HEK293 (cell line): ENCODE results near the gene NR2F2.
A peak's percentile ranks its signal among the peaks of the same experiment; 100 is the strongest.

Experiments used
- CTCF ChIA-PET: fragments of 350-600 bp; formaldehyde crosslinking; extraction: SDS; loops from one replicate; lab custom pipeline; 2021; ENCODE audit warnings: antibody characterized with exemption; lab: Yijun Ruan, JAX
- POLR2A ChIA-PET: fragments of 300-600 bp; formaldehyde crosslinking; extraction: SDS; loops from one replicate; lab custom pipeline; 2020; ENCODE audit warnings: antibody characterized with exemption, inconsistent platforms; lab: Yijun Ruan, JAX
- H3K27ac ChIP-seq: fragments of 200-500 bp; sonication (Bioruptor generic); 2 replicates; pipeline ENCODE4 v1.5.1; 2014; ENCODE audit warnings: low read depth, low read length, control low read depth, inconsistent platforms; ENCODE audit errors: extremely low read depth
- H3K36me3 ChIP-seq, 2 experiments: fragments of 200-500 bp in 1 of 2; sonication (Bioruptor generic) in 1 of 2; 1 replicate in 1 of 2; 2 replicates in 1 of 2; pipeline ENCODE4 v1.5.1; 2014 to 2017; ENCODE audit warnings: inconsistent platforms in 2 of 2, low read length in 2 of 2; ENCODE audit not compliant: control insufficient read depth in 2 of 2, insufficient read depth in 1 of 2
- H3K4me1 ChIP-seq: fragments of 200-500 bp; sonication (Bioruptor generic); 2 replicates; pipeline ENCODE4 v1.5.1; 2014; ENCODE audit warnings: mild to moderate bottlenecking, low read length, inconsistent platforms; ENCODE audit not compliant: control insufficient read depth, insufficient read depth
- H3K4me3 ChIP-seq: 2 replicates; pipeline ENCODE4 v1.5.1; 2011; ENCODE audit warnings: low read depth, mild to moderate bottlenecking, control low read depth, low read length, moderate library complexity
- H3K9me3 ChIP-seq: fragments of 200-500 bp; sonication (Bioruptor generic); 2 replicates; pipeline ENCODE4 v1.5.1; 2014; ENCODE audit warnings: low read depth, low read length, inconsistent platforms; ENCODE audit not compliant: control insufficient read depth, insufficient read depth
- GLIS2 ChIP-seq: fragments of 450-650 bp; formaldehyde crosslinking; IDR thresholded peaks from 2 replicates; pipeline ENCODE4 v1.5.1; 2016; ENCODE audit warnings: missing biosample characterization, missing genetic modification characterization
- MEIS1 ChIP-seq: sonication (generic); formaldehyde crosslinking; IDR thresholded peaks from 2 replicates; pipeline ENCODE4 v1.8.1; 2022; ENCODE audit warnings: missing genetic modification reagents, mild to moderate bottlenecking, borderline replicate concordance
- SCRT2 ChIP-seq: fragments of 450-650 bp; formaldehyde crosslinking; IDR thresholded peaks from 2 replicates; pipeline ENCODE4 v1.5.1; 2016; ENCODE audit warnings: missing biosample characterization, missing genetic modification characterization
- SP7 ChIP-seq: fragments of 450-650 bp; formaldehyde crosslinking; IDR thresholded peaks from 2 replicates; pipeline ENCODE4 v1.5.1; 2016; ENCODE audit warnings: missing biosample characterization, missing genetic modification characterization
- ZBTB17 ChIP-seq: fragments of 450-650 bp; formaldehyde crosslinking; IDR thresholded peaks from 2 replicates; pipeline ENCODE4 v1.5.1; 2016; ENCODE audit warnings: missing biosample characterization, missing genetic modification characterization
- ZBTB20 ChIP-seq: fragments of 450-650 bp; formaldehyde crosslinking; IDR thresholded peaks from 2 replicates; pipeline ENCODE4 v1.5.1; 2016; ENCODE audit warnings: missing biosample characterization, missing genetic modification characterization
- ZBTB21 ChIP-seq: fragments of 450-650 bp; formaldehyde crosslinking; IDR thresholded peaks from 2 replicates; pipeline ENCODE4 v1.5.1; 2017; ENCODE audit warnings: missing biosample characterization, missing genetic modification characterization
- ZBTB8A ChIP-seq: fragments of 450-650 bp; formaldehyde crosslinking; IDR thresholded peaks from 2 replicates; pipeline ENCODE4 v1.5.1; 2016; ENCODE audit warnings: missing biosample characterization, missing genetic modification characterization
- ZEB2 ChIP-seq: fragments of 450-650 bp; formaldehyde crosslinking; IDR thresholded peaks from 2 replicates; pipeline ENCODE4 v1.5.1; 2016; ENCODE audit warnings: missing biosample characterization, missing genetic modification characterization
- ZNF174 ChIP-seq: fragments of 450-650 bp; formaldehyde crosslinking; IDR thresholded peaks from 2 replicates; pipeline ENCODE4 v1.5.0; 2017; ENCODE audit warnings: missing biosample characterization, mild to moderate bottlenecking, missing genetic modification characterization
- ZNF2 ChIP-seq: fragments of 450-650 bp; formaldehyde crosslinking; IDR thresholded peaks from 2 replicates; pipeline ENCODE4 v1.5.1; 2016; ENCODE audit warnings: missing biosample characterization, missing genetic modification characterization
- ZNF394 ChIP-seq: fragments of 450-650 bp; formaldehyde crosslinking; IDR thresholded peaks from 2 replicates; pipeline ENCODE4 v1.5.1; 2016; ENCODE audit warnings: missing biosample characterization, missing genetic modification characterization, mild to moderate bottlenecking, moderate library complexity, borderline replicate concordance
- ZNF501 ChIP-seq: fragments of 450-650 bp; formaldehyde crosslinking; IDR thresholded peaks from 2 replicates; pipeline ENCODE4 v1.5.1; 2016; ENCODE audit warnings: missing biosample characterization, missing genetic modification characterization
- ZNF555 ChIP-seq: fragments of 450-650 bp; formaldehyde crosslinking; conservative IDR thresholded peaks from 2 replicates; pipeline ENCODE4 v1.5.1; 2017; ENCODE audit warnings: missing biosample characterization, mild to moderate bottlenecking, missing genetic modification characterization, inconsistent platforms
- ZNF600 ChIP-seq: fragments of 450-650 bp; formaldehyde crosslinking; IDR thresholded peaks from 2 replicates; pipeline ENCODE4 v1.5.1; 2016; ENCODE audit warnings: missing biosample characterization, missing genetic modification characterization
- ZNF621 ChIP-seq: fragments of 450-650 bp; formaldehyde crosslinking; IDR thresholded peaks from 2 replicates; pipeline ENCODE4 v1.5.1; 2017; ENCODE audit warnings: missing biosample characterization, missing genetic modification characterization
- TF ChIP-seq, protein P1 (sequence below): fragments of 450-650 bp; formaldehyde crosslinking; IDR thresholded peaks from 2 replicates; pipeline ENCODE4 v1.5.1; 2016; ENCODE audit warnings: missing biosample characterization, missing genetic modification characterization, borderline replicate concordance
- TF ChIP-seq, protein P2 (sequence below): fragments of 450-650 bp; formaldehyde crosslinking; IDR thresholded peaks from 2 replicates; pipeline ENCODE4 v1.5.1; 2016; ENCODE audit warnings: missing biosample characterization, missing genetic modification characterization
- TF ChIP-seq, protein P3 (sequence below): fragments of 450-650 bp; formaldehyde crosslinking; optimal IDR thresholded peaks from 2 replicates; pipeline ENCODE3; 2016; ENCODE audit warnings: missing biosample characterization, mild to moderate bottlenecking, missing genetic modification characterization
- TF ChIP-seq, protein P4 (sequence below): fragments of 450-650 bp; formaldehyde crosslinking; IDR thresholded peaks from 2 replicates; pipeline ENCODE4 v1.5.1; 2016; ENCODE audit warnings: missing biosample characterization, missing genetic modification characterization
- TF ChIP-seq, protein P5 (sequence below): fragments of 450-650 bp; formaldehyde crosslinking; IDR thresholded peaks from 2 replicates; pipeline ENCODE4 v1.5.1; 2016; ENCODE audit warnings: missing biosample characterization, missing genetic modification characterization
- TF ChIP-seq, protein P6 (sequence below): fragments of 450-650 bp; formaldehyde crosslinking; IDR thresholded peaks from 2 replicates; pipeline ENCODE4 v1.5.1; 2016; ENCODE audit warnings: missing biosample characterization, missing genetic modification characterization

The NR2F2 gene

DNA sequence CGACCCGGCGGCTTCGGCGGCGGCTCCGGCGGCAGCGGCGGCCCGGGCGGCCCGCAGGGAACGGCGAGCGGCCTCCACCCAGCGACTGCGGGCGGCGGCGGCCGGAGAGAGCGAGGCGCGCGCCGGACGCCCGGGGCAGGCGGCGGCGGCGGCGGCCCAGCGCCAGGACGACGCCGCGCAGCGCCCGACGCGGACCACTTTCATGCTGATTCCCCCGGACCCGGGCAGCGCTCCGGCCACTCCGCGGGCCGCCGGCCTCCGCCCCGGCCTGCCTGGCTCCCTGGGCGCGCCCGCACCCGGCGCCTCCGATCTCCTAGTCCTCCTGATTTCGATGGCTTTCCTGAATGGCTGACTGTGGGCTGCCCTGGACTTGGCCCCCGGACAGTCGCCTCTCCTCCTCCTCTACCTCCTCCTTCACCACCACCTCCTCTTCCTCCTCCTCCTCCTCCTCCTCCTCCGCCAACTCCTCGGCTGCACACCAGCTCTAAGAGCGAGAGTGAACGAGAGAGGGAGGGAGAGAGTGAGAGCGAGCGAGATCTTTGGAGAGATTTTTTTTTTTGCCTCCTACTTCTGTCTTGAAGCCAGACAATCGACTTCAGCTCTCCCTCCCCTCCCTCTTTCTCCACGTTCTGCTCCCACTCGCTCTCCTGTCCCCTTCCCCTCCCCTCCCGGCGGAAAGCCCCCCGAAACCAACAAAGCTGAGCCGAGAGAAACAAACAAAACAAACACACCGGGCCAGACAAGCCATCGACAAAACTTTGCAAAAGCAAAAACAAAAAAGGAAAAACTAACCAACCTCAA is 844 bp downstream of the NR2F2 start (continued):
- TF ChIP-seq, protein P1, sequence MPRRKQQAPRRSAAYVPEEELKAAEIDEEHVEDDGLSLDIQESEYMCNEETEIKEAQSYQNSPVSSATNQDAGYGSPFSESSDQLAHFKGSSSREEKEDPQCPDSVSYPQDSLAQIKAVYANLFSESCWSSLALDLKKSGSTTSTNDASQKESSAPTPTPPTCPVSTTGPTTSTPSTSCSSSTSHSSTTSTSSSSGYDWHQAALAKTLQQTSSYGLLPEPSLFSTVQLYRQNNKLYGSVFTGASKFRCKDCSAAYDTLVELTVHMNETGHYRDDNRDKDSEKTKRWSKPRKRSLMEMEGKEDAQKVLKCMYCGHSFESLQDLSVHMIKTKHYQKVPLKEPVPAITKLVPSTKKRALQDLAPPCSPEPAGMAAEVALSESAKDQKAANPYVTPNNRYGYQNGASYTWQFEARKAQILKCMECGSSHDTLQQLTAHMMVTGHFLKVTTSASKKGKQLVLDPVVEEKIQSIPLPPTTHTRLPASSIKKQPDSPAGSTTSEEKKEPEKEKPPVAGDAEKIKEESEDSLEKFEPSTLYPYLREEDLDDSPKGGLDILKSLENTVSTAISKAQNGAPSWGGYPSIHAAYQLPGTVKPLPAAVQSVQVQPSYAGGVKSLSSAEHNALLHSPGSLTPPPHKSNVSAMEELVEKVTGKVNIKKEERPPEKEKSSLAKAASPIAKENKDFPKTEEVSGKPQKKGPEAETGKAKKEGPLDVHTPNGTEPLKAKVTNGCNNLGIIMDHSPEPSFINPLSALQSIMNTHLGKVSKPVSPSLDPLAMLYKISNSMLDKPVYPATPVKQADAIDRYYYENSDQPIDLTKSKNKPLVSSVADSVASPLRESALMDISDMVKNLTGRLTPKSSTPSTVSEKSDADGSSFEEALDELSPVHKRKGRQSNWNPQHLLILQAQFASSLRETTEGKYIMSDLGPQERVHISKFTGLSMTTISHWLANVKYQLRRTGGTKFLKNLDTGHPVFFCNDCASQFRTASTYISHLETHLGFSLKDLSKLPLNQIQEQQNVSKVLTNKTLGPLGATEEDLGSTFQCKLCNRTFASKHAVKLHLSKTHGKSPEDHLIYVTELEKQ = no peak
- TF ChIP-seq ZNF621 = no peak
- no peak for TF ChIP-seq ZNF555 (tag by site-specific recombination)
- TF ChIP-seq, protein P2, sequence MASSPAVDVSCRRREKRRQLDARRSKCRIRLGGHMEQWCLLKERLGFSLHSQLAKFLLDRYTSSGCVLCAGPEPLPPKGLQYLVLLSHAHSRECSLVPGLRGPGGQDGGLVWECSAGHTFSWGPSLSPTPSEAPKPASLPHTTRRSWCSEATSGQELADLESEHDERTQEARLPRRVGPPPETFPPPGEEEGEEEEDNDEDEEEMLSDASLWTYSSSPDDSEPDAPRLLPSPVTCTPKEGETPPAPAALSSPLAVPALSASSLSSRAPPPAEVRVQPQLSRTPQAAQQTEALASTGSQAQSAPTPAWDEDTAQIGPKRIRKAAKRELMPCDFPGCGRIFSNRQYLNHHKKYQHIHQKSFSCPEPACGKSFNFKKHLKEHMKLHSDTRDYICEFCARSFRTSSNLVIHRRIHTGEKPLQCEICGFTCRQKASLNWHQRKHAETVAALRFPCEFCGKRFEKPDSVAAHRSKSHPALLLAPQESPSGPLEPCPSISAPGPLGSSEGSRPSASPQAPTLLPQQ (tag by site-specific recombination) = no peak
- TF ChIP-seq, all 188 proteins: peak for 22

DNA sequence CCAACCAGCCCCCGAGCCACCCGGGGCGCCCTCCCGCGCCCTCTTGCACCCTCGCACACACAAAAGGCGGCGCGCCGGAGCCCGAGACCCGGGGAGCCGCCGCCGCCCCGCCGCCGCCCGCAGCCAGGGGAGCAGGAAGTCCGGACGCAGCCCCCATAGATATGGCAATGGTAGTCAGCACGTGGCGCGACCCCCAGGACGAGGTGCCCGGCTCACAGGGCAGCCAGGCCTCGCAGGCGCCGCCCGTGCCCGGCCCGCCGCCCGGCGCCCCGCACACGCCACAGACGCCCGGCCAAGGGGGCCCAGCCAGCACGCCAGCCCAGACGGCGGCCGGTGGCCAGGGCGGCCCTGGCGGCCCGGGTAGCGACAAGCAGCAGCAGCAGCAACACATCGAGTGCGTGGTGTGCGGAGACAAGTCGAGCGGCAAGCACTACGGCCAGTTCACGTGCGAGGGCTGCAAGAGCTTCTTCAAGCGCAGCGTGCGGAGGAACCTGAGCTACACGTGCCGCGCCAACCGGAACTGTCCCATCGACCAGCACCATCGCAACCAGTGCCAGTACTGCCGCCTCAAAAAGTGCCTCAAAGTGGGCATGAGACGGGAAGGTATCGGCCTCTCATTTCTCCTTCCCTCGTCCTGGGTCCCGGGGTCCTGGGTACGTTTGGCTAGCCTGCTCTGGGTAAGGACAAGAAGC is 1.6 kb downstream of the NR2F2 start:
- ChIA-PET POLR2A (interaction anchor here (1.2 to 3.4 kb wide), 2 partner anchors 8 to 285 kb away, joined by 6 to 42 read pairs; no protein-coding TSS in a partner anchor), CTCF (interaction anchor here (0.7 to 0.8 kb wide), 2 partner anchors 240 to 261 kb away, joined by 3 read pairs; no protein-coding TSS in a partner anchor)
- H3K9me3 ChIP-seq = no peaks in the 10 kb centered on the region
- H3K27ac ChIP-seq = peak overlapping the region; percentile 99
- peak overlapping the region; percentile 86 for H3K4me3 ChIP-seq
- TF ChIP-seq ZBTB17 (peak; percentile 48), ZEB2 (tag by site-specific recombination) (peak; percentile 19), ZNF600 (tag by site-specific recombination) (peak; percentile 25; the same call in 1 of the 2 replicates), ZNF2 (tag by site-specific recombination) (peak; percentile 43; the same call in 1 of the 2 replicates), SP7 (tag by site-specific recombination) (0 out of 2 replicates have a peak, but pooled peaks have one; percentile 17), ZNF501 (peak; percentile 80), ZBTB21 (tag by site-specific recombination) (no peak), ZBTB20 (tag by site-specific recombination) (peak; percentile 24; the same call in 1 of the 2 replicates), ZNF394 (no peak), ZBTB8A (tag by site-specific recombination) (peak; percentile 65), SCRT2 (tag by site-specific recombination) (0 out of 2 replicates have a peak, but pooled peaks have one; percentile 44), MEIS1 (CRISPR knock-in tag) (0 out of 2 replicates have a peak, but pooled peaks have one; percentile 35), ZNF174 (tag by site-specific recombination) (no peak), GLIS2 (tag by site-specific recombination) (peak; percentile 51; the same call in 1 of the 2 replicates)
- TF ChIP-seq, protein P3, sequence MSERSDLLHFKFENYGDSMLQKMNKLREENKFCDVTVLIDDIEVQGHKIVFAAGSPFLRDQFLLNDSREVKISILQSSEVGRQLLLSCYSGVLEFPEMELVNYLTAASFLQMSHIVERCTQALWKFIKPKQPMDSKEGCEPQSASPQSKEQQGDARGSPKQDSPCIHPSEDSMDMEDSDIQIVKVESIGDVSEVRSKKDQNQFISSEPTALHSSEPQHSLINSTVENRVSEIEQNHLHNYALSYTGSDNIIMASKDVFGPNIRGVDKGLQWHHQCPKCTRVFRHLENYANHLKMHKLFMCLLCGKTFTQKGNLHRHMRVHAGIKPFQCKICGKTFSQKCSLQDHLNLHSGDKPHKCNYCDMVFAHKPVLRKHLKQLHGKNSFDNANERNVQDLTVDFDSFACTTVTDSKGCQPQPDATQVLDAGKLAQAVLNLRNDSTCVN (tag by site-specific recombination) = peak; percentile 39
- TF ChIP-seq, protein P4, sequence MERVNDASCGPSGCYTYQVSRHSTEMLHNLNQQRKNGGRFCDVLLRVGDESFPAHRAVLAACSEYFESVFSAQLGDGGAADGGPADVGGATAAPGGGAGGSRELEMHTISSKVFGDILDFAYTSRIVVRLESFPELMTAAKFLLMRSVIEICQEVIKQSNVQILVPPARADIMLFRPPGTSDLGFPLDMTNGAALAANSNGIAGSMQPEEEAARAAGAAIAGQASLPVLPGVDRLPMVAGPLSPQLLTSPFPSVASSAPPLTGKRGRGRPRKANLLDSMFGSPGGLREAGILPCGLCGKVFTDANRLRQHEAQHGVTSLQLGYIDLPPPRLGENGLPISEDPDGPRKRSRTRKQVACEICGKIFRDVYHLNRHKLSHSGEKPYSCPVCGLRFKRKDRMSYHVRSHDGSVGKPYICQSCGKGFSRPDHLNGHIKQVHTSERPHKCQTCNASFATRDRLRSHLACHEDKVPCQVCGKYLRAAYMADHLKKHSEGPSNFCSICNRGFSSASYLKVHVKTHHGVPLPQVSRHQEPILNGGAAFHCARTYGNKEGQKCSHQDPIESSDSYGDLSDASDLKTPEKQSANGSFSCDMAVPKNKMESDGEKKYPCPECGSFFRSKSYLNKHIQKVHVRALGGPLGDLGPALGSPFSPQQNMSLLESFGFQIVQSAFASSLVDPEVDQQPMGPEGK (tag by site-specific recombination) = no peak; the same call in 1 of the 2 replicates
- TF ChIP-seq, protein P5, sequence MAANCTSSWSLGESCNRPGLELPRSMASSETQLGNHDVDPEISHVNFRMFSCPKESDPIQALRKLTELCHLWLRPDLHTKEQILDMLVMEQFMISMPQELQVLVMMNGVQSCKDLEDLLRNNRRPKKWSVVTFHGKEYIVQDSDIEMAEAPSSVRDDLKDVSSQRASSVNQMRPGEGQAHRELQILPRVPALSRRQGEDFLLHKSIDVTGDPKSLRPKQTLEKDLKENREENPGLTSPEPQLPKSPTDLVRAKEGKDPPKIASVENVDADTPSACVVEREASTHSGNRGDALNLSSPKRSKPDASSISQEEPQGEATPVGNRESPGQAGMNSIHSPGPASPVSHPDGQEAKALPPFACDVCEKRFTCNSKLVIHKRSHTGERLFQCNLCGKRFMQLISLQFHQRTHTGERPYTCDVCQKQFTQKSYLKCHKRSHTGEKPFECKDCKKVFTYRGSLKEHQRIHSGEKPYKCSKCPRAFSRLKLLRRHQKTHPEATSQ = peak; percentile 30; the same call in 1 of the 2 replicates
- TF ChIP-seq, protein P6, sequence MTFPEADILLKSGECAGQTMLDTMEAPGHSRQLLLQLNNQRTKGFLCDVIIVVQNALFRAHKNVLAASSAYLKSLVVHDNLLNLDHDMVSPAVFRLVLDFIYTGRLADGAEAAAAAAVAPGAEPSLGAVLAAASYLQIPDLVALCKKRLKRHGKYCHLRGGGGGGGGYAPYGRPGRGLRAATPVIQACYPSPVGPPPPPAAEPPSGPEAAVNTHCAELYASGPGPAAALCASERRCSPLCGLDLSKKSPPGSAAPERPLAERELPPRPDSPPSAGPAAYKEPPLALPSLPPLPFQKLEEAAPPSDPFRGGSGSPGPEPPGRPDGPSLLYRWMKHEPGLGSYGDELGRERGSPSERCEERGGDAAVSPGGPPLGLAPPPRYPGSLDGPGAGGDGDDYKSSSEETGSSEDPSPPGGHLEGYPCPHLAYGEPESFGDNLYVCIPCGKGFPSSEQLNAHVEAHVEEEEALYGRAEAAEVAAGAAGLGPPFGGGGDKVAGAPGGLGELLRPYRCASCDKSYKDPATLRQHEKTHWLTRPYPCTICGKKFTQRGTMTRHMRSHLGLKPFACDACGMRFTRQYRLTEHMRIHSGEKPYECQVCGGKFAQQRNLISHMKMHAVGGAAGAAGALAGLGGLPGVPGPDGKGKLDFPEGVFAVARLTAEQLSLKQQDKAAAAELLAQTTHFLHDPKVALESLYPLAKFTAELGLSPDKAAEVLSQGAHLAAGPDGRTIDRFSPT = peak; percentile 76
- peaks cover 6% of the 10 kb centered on the region; the same call in 1 of the 2 replicates for H3K4me1 ChIP-seq
- H3K36me3 ChIP-seq = peaks cover 0 to 32% of the 10 kb centered on the region in 2 experiments; a peak in 1 of 3 replicates
